HT-29 (cell line): ENCODE results near the gene PDE10A. TPM values are rescaled to one million over a fixed set of nuclear protein-coding genes. Genes with fewer than 3 reads are reported as not detected.

Source experiments
- small RNA-seq: library from RNA; depleted of rRNA; stranded (forward); fragments of <200 nt; gene quantifications from one replicate; pipeline ENCODE3, GENCODE V24; 2014
- total RNA-seq: library from RNA; depleted of rRNA; stranded (reverse); fragments of >200 nt; shearing (Covaris generic); gene quantifications from 2 replicates; pipeline ENCODE4 v1.2.3, GENCODE V29; 2014

The PDE10A gene
- total RNA-seq, 1 experiment from 2014 or later: 16.9 TPM

Small RNA genes within 50 kb of the gene (small RNA-seq; reads per million reads assigned to genes)
- gene RNA5SP226: 18.3 reads per million, percentile 91 among the genes with 10 or more reads in this experiment
